Measurements from ENCODE around the gene SERPINB6.

Gene SERPINB6

DNA sequence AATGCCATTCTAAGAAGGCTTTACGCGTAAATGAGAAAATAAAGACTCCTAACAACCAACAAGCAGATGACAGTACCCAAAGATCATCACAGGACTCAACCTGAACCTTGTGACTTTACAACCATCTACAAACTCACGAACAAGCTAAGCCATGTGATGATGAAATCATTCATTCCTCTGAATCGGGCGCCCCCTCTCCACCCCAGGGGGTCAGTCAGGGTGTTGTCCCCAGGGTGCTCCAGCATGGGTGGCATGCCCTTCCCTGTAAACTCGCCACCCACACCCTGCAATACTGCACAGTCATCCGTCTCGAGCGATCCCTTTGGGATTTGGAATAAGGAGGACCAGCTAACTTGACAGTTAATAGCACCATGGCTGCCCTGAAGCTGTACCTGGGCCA, 12.6 kb downstream of the SERPINB6 start:
- Histone ChIP-seq H3K4me3 (ENCODE audit: low read length) (no peak overlapping the region), H3K4me1 (ENCODE audit: control insufficient read depth, insufficient read depth, low read length) (peaks cover 7% of the 10 kb centered on the region), H3K27ac (ENCODE audit: low read depth, low read length) (no peak overlapping the region), H3K9ac (ENCODE audit: low read length) (no peak overlapping the region), H3K36me3 (ENCODE audit: control insufficient read depth, insufficient read depth, low read length) (peaks cover 3% of the 10 kb centered on the region), H3K27me3 (ENCODE audit: control insufficient read depth, insufficient read depth, low read length) (no peaks in the 10 kb centered on the region)

DNA sequence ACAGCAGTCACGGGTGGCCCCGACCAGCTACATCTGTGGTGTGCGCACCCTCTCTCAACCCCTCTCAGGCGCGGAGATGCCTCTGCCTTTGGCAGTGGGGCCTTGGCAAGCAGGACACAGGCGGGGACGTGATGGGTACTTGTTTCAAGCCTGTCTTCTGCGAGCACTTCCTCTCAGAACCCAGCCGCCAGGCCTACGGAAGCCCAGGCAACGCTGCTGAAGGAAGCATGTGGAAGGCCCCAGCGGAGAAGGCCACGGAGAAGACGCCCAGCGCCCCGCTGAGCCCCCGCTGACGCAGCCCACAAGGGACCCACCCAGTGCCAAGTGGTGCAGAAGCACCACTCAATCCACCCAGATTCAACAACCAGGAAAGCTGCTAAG, 13.0 kb downstream of the SERPINB6 start:
- peak overlapping the region; percentile 0 for H3K27ac ChIP-seq (ENCODE audit: low read depth, low read length)
- H3K4me3 ChIP-seq (ENCODE audit: low read length): no peak overlapping the region
- H3K36me3 ChIP-seq (ENCODE audit: control insufficient read depth, insufficient read depth, low read length): peaks cover 3% of the 10 kb centered on the region
- H3K9ac ChIP-seq (ENCODE audit: low read length): no peak overlapping the region
- peaks cover 7% of the 10 kb centered on the region for H3K4me1 ChIP-seq (ENCODE audit: control insufficient read depth, insufficient read depth, low read length)
- H3K27me3 ChIP-seq (ENCODE audit: control insufficient read depth, insufficient read depth, low read length): no peaks in the 10 kb centered on the region

DNA sequence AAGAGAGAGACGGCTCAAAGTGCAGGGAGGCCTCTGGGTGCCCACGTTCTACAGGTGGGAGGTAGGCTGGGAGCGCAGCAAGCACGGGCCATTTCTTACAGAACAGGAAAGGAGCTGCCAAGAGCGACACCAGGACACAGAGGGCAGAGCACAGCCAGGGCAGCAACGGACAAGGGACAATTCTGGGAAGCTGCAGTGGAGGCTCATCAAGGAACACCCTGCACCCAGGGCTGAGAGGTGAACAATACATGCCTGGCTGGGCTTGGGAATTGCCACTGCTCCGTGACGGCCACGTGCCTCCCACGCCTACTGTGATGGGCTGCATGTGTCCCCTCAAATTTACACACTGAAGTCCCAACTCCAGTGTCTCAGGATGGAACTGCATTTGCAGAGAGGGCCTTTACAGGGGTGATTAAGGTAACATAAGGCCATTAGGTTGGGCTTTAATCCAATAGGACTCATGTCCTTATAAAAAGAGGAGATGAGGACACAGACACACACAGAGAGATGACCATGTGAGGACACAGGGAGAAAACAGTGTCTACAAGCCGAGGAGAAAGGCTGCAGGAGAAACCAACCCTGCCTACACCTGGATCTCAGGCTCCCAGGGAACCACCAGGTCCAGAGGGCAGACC, 13.6 kb downstream of the SERPINB6 start:
- Histone ChIP-seq H3K4me3 (ENCODE audit: low read length) (no peak overlapping the region), H3K27me3 (ENCODE audit: control insufficient read depth, insufficient read depth, low read length) (no peaks in the 10 kb centered on the region), H3K36me3 (ENCODE audit: control insufficient read depth, insufficient read depth, low read length) (peaks cover 3% of the 10 kb centered on the region), H3K4me1 (ENCODE audit: control insufficient read depth, insufficient read depth, low read length) (peaks cover 10% of the 10 kb centered on the region), H3K9ac (ENCODE audit: low read length) (no peak overlapping the region), H3K27ac (ENCODE audit: low read depth, low read length) (peak overlapping the region; percentile 0)

DNA sequence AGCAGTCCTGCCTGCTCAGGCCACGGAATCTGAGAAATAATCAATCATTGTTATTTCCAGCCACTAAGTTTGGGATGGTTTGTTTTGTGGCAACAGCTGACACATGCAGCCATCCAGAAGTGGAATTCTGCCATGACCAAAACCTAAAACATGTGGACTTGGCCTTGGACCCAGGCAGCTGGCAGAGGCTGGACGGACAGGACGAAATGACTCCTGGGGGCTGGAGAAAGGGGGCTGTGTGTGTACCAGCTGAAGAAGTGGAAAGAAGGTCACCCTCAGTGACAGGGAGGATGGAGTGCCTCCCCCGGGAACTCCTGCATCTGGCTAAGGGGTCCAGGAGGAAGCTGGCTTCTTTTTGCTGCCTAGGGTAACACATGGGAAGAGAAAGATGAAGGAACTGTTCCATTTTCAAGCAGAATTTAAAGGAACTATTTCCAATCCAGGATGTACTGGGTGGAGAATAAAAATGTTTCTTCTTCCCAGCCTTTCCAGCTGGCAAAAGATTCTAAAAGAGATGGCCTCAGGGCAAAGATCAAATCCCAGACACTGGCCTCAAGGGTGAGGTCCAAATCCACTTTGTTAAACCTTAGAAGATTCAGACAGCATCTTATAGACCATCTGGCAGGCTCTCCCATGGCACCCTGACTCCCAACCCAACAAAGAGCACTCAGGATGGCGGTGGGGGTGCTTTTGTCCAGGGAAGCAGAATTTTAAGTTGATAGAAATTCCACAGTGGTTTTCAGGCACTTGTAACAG, 14.3 kb downstream of the SERPINB6 start:
- H3K36me3 ChIP-seq (ENCODE audit: control insufficient read depth, insufficient read depth, low read length): peaks cover 3% of the 10 kb centered on the region
- H3K4me3 ChIP-seq (ENCODE audit: low read length): no peak overlapping the region
- H3K27me3 ChIP-seq (ENCODE audit: control insufficient read depth, insufficient read depth, low read length): no peaks in the 10 kb centered on the region
- H3K4me1 ChIP-seq (ENCODE audit: control insufficient read depth, insufficient read depth, low read length): peaks cover 10% of the 10 kb centered on the region
- no peak overlapping the region for H3K9ac ChIP-seq (ENCODE audit: low read length)
- H3K27ac ChIP-seq (ENCODE audit: low read depth, low read length): no peak overlapping the region

DNA sequence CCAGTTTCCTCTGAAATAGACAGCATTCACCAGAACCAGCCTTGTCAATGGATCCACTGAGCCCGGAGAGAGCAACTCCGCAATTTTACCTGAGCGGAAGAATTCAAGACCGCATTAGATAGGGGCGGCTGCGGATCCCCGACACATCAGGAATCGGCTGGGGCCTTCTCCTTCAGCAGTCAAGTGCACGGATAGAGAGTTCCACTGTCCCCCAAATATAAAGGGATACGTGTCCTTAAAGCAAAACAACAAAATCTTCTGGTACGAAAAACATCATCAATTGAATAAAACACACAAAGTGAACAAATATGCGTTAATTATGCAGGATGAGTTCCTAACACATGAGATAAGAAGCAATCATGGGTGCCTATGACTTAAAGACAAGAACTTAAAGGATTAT, 18.3 kb downstream of the SERPINB6 start:
- H3K4me3 ChIP-seq (ENCODE audit: low read length): no peak overlapping the region
- H3K4me1 ChIP-seq (ENCODE audit: control insufficient read depth, insufficient read depth, low read length): peaks cover 5% of the 10 kb centered on the region
- no peaks in the 10 kb centered on the region for H3K27me3 ChIP-seq (ENCODE audit: control insufficient read depth, insufficient read depth, low read length)
- H3K9ac ChIP-seq (ENCODE audit: low read length): no peak overlapping the region
- H3K36me3 ChIP-seq (ENCODE audit: control insufficient read depth, insufficient read depth, low read length): peaks cover 13% of the 10 kb centered on the region
- H3K27ac ChIP-seq (ENCODE audit: low read depth, low read length): peak overlapping the region; percentile 73

DNA sequence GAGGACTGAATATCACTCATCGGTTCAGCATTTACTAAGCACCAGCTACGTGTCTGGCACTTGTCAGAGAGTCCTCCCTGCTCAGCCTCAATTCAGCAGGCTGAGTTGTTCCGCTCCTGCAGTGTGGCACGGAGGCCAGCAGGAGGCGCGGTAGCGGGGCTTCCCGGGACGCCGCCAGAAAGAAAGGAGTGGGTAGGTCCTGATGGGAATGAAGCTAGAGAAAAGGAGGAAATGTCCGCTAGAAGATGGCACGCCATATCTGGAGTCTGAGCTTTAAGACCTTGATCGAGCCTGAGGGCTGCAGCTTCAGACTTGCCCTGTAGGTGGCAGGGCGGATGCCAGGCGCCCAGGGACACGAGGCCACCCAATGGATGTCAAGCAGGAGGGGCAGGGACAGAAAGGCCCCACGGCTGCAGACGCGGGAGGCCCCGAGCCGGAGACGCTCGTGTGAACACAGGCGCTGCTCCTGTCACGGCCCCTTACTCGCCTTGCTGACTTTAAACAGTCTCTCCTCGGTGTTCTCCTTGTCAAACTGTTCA, 18.7 kb downstream of the SERPINB6 start:
- H3K27me3 ChIP-seq (ENCODE audit: control insufficient read depth, insufficient read depth, low read length): no peaks in the 10 kb centered on the region
- peaks cover 3% of the 10 kb centered on the region for H3K4me1 ChIP-seq (ENCODE audit: control insufficient read depth, insufficient read depth, low read length)
- H3K4me3 ChIP-seq (ENCODE audit: low read length): no peak overlapping the region
- H3K27ac ChIP-seq (ENCODE audit: low read depth, low read length): peak overlapping the region; percentile 73
- peaks cover 18% of the 10 kb centered on the region for H3K36me3 ChIP-seq (ENCODE audit: control insufficient read depth, insufficient read depth, low read length)
- no peak overlapping the region for H3K9ac ChIP-seq (ENCODE audit: low read length)

DNA sequence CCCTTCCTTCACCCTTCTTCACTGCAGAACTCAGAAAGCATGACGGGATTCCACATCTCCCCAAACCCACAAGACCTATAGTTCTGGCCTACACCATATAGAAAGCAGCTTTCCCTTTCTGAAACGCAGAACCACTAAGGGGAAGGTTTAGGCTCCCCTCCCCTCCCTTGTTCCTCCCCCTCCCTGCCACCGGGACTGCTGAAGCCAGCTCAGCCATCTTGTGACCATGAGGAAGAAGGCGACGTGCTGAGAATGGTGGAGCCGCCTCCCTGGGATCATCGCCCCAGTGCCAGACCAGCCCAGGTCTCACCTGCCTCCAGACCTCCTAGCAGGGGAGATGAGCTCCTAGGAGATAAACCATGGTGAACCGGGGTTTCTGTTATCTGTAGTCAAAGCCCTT, 19.6 kb downstream of the SERPINB6 start:
- peaks cover 22% of the 10 kb centered on the region for H3K36me3 ChIP-seq (ENCODE audit: control insufficient read depth, insufficient read depth, low read length)
- peaks cover 3% of the 10 kb centered on the region for H3K4me1 ChIP-seq (ENCODE audit: control insufficient read depth, insufficient read depth, low read length)
- no peak overlapping the region for H3K9ac ChIP-seq (ENCODE audit: low read length)
- peak overlapping the region; percentile 73 for H3K27ac ChIP-seq (ENCODE audit: low read depth, low read length)
- no peaks in the 10 kb centered on the region for H3K27me3 ChIP-seq (ENCODE audit: control insufficient read depth, insufficient read depth, low read length)
- no peak overlapping the region for H3K4me3 ChIP-seq (ENCODE audit: low read length)

DNA sequence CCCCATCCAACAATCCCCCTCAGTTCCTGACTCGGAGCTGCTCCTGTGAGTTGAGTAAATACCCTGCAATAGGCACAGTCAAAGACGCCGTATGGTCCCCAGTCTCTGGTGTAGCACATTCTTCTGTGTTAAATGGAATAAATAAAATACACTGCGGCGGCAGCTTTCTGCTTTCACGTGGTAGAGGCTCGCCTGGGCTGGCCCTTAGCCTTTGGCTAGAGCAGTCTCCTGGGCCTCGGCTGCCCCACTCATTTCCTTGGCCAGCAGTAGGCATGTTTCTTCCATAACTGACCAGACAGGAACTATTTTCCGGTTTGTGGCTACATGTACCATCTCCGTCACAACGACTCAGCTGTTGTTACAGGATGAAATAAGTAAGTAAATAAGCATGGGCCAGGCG, 20.7 kb downstream of the SERPINB6 start:
- Histone ChIP-seq H3K4me3 (ENCODE audit: low read length) (no peak overlapping the region), H3K36me3 (ENCODE audit: control insufficient read depth, insufficient read depth, low read length) (peaks cover 22% of the 10 kb centered on the region), H3K27me3 (ENCODE audit: control insufficient read depth, insufficient read depth, low read length) (no peaks in the 10 kb centered on the region), H3K4me1 (ENCODE audit: control insufficient read depth, insufficient read depth, low read length) (peaks cover 3% of the 10 kb centered on the region), H3K9ac (ENCODE audit: low read length) (no peak overlapping the region), H3K27ac (ENCODE audit: low read depth, low read length) (no peak overlapping the region)

DNA sequence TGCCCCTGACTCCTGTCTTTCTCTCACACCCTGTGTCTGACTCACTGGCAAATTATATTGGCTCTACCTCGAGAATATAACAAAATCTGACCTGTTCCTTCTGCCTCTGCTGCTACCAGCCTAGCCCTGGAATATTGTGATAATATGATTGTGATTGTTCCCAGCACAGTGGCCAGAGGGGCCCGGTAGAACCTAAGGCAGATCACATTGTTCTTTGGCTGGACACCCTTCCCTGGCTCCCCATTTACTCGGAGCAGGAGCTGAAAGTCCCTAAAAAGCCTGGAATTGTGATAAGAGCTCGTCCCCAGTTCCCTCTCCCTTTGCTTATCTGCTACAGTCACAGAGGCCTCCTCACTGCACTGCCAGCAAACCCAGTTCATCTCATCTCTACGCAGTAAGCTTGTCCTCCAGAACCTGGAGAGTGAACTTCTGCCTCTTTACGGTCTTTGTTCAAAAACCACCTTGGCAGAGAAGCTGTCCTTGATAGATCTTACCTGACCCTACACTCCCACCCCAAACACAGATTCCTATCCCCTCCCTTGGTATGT, 21.8 kb downstream of the SERPINB6 start:
- Histone ChIP-seq H3K27me3 (ENCODE audit: control insufficient read depth, insufficient read depth, low read length) (no peaks in the 10 kb centered on the region), H3K4me1 (ENCODE audit: control insufficient read depth, insufficient read depth, low read length) (peaks cover 3% of the 10 kb centered on the region), H3K27ac (ENCODE audit: low read depth, low read length) (no peak overlapping the region), H3K36me3 (ENCODE audit: control insufficient read depth, insufficient read depth, low read length) (peaks cover 22% of the 10 kb centered on the region), H3K4me3 (ENCODE audit: low read length) (no peak overlapping the region), H3K9ac (ENCODE audit: low read length) (no peak overlapping the region)

DNA sequence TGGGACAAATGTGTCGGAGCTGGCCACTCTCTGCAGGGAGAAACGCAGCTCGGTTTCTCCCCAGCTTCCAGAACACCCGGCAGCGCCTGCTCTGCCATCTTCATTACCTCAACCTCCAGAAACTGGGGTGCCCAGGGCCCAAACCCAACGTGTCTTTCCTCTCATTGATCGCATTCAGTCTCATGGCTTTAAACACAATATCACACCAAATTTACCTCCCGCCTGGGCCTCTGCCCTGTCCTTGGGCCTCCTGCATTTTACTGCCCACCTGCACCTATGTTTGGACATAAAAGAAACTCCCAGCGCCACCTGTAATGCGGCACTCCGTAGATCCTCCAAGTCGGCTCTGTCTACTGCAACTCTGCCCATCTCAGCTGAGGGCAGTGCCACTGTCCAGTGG, 22.2 kb downstream of the SERPINB6 start:
- Histone ChIP-seq H3K4me3 (ENCODE audit: low read length) (no peak overlapping the region), H3K27ac (ENCODE audit: low read depth, low read length) (no peak overlapping the region), H3K36me3 (ENCODE audit: control insufficient read depth, insufficient read depth, low read length) (peaks cover 22% of the 10 kb centered on the region)

DNA sequence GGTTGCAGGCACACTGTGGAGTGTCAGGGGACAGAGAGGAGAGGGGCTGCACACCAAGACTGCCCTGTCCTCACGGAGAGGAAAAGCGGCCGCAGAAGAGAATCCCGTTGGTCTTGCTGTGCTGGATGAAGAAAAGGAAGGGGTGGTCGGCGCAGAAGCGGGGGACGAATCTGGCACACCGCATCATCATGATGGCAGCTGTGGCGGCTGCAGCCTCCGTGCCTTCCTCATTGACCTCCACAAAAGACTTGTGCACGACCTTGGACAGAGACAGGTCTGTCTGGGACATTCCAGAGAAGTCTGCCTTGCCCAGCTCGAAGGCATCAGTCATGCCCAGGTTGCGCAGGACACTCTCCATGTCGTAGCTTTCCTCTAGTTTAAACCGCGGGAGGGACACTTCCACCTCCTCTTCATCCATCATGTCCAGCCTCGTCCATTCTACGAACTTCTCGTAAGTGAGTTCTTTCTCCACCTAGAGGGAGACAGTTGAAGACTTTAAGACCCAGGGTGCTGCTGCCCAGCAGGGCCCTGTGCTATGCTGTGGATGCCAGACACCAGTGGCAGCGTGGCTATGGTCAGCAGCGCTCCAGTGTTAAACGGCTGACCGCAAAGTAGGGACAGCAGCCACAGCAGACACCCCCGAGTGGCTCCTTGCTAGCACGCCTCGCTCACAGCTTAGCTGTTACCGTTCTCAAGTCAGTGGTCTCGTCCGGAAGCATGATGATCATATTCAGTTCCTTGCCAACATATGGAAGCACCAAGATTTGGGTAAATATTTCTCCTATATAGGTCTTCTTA, 22.9 kb downstream of the SERPINB6 start:
- H3K4me3 ChIP-seq (ENCODE audit: low read length): no peak overlapping the region
- H3K9ac ChIP-seq (ENCODE audit: low read length): no peak overlapping the region
- H3K27me3 ChIP-seq (ENCODE audit: control insufficient read depth, insufficient read depth, low read length): no peaks in the 10 kb centered on the region
- H3K36me3 ChIP-seq (ENCODE audit: control insufficient read depth, insufficient read depth, low read length): peaks cover 22% of the 10 kb centered on the region
- H3K27ac ChIP-seq (ENCODE audit: low read depth, low read length): no peak overlapping the region
- peaks cover 3% of the 10 kb centered on the region for H3K4me1 ChIP-seq (ENCODE audit: control insufficient read depth, insufficient read depth, low read length)

More for the DNA sequence above, 22.2 kb downstream of the SERPINB6 start:
- Histone ChIP-seq H3K27me3 (ENCODE audit: control insufficient read depth, insufficient read depth, low read length) (no peaks in the 10 kb centered on the region), H3K9ac (ENCODE audit: low read length) (no peak overlapping the region), H3K4me1 (ENCODE audit: control insufficient read depth, insufficient read depth, low read length) (peaks cover 3% of the 10 kb centered on the region)

DNA sequence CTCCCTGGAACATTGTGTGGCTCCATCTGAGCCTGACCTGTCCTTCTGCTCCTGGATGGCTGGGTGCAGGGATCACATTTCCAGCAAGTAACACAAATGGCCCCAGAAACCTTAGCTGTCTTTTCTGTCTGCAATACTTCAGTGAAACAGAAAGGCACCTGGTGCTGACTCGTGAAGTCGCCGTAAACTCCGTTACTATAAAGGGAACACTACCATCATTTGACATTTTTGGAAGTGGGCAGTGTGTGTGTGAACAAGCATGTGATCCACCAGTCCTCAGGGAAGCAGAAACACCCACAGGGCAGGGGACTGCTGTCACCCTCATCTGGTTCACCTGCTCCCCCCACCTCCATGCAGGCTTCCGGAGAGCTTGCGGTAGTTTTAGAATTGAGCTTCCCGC, 23.9 kb downstream of the SERPINB6 start:
- Histone ChIP-seq H3K36me3 (ENCODE audit: control insufficient read depth, insufficient read depth, low read length) (peaks cover 22% of the 10 kb centered on the region), H3K4me1 (ENCODE audit: control insufficient read depth, insufficient read depth, low read length) (no peaks in the 10 kb centered on the region), H3K27me3 (ENCODE audit: control insufficient read depth, insufficient read depth, low read length) (no peaks in the 10 kb centered on the region), H3K9ac (ENCODE audit: low read length) (no peak overlapping the region), H3K4me3 (ENCODE audit: low read length) (no peak overlapping the region), H3K27ac (ENCODE audit: low read depth, low read length) (no peak overlapping the region)
